ENCODE measurements around the gene LZTR1.
"Not testable (repeated sequence)": the region's sequence is repeated elsewhere in the genome, so short reads cannot be mapped to it uniquely, and the experiment has no call there.

Gene LZTR1

DNA sequence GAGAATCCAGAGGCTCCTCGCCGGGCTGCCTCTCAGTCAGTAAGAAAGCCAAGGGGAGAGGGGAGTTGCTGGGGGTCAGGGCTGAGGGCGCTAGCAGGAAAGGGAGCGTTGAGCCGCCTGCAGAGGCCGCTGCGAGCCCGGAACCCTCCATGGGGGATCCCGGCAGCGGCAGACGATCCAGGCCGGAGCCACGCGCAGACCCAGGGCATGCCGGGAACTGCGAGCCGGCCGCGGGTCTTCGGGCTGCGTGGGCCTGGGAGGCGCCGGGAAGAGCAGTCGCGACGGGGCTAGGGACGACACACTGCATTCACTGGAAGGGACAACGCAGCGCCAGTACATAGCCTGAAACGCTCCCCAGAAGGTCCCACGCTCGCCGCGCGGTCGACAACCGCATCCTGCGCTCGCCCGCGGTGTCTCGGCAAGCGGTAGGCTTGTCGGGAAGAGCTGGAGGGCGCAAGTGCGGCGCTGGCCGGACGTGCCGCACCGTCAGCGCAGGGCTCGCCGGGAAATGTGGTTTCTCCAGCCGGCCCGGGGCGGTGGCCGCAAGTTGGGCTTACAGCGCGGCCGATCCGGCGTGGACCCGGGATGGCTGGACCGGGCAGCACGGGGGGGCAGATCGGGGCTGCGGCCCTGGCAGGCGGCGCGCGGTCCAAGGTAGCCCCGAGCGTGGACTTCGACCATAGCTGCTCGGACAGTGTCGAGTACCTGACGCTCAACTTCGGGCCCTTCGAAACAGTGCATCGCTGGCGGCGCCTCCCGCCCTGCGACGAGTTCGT, at the start of gene LZTR1:
LZTR1 (plus strand) TSS at position 511 of the 776 bp plus-strand sequence; CDS start at position 586, 75 bp downstream.
- no peaks in the 10 kb centered on the region for H4K20me1 ChIP-seq (ENCODE audit: insufficient read depth, low read length, poor library complexity, severe bottlenecking)
- H3K9me3 ChIP-seq (ENCODE audit: insufficient read depth, low read depth, low read length): no peaks in the 10 kb centered on the region
- no peaks in the 10 kb centered on the region for H3K36me3 ChIP-seq (ENCODE audit: insufficient read depth, low read length)
- H3K4me1 ChIP-seq (ENCODE audit: insufficient read depth, low read length, poor library complexity, severe bottlenecking): peaks cover 15% of the 10 kb centered on the region
- H3K27me3 ChIP-seq (ENCODE audit: insufficient read depth, low read length, poor library complexity, severe bottlenecking): no peaks in the 10 kb centered on the region
- H3K9ac ChIP-seq (ENCODE audit: low read depth, low read length, poor library complexity, severe bottlenecking): peak within 1 kb of the TSS; percentile 98
- H3K79me2 ChIP-seq (ENCODE audit: insufficient read depth, low read length): peaks cover 14% of the 10 kb centered on the region; the same call in 1 of the 2 replicates
- H2AFZ ChIP-seq (ENCODE audit: low read length): peak within 1 kb of the TSS; percentile 97
- H3F3A ChIP-seq (ENCODE audit: low read depth): no peaks in the 10 kb centered on the region
- no peak for TF ChIP-seq EZH2phosphoT487 (IDR thresholded peaks at IDR 0.05; ENCODE audit: borderline replicate concordance)
- TF ChIP-seq, protein P1, sequence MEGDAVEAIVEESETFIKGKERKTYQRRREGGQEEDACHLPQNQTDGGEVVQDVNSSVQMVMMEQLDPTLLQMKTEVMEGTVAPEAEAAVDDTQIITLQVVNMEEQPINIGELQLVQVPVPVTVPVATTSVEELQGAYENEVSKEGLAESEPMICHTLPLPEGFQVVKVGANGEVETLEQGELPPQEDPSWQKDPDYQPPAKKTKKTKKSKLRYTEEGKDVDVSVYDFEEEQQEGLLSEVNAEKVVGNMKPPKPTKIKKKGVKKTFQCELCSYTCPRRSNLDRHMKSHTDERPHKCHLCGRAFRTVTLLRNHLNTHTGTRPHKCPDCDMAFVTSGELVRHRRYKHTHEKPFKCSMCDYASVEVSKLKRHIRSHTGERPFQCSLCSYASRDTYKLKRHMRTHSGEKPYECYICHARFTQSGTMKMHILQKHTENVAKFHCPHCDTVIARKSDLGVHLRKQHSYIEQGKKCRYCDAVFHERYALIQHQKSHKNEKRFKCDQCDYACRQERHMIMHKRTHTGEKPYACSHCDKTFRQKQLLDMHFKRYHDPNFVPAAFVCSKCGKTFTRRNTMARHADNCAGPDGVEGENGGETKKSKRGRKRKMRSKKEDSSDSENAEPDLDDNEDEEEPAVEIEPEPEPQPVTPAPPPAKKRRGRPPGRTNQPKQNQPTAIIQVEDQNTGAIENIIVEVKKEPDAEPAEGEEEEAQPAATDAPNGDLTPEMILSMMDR (conservative IDR thresholded peaks at IDR 0.05; ENCODE audit: low read length): peak; percentile 67
- peak within 1 kb of the TSS; percentile 99 for H3K4me2 ChIP-seq (ENCODE audit: low read depth, low read length, poor library complexity, severe bottlenecking)
- H3K9me2 ChIP-seq (replicated peaks; ENCODE audit: low read depth, low read length): no peaks in the 10 kb centered on the region
- H3K4me3 ChIP-seq (ENCODE audit: low read length, poor library complexity, severe bottlenecking): peak within 1 kb of the TSS; percentile 97

DNA sequence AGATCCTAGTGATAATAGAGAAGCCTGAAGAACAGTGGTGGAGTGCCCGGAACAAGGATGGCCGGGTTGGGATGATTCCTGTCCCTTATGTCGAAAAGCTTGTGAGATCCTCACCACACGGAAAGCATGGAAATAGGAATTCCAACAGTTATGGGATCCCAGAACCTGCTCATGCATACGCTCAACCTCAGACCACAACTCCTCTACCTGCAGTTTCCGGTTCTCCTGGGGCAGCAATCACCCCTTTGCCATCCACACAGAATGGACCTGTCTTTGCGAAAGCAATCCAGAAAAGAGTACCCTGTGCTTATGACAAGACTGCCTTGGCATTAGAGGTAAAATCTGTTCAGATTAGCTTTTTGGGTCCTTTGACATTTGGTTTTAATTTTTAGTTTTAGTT, 48.2 kb upstream of the LZTR1 start:
- Histone ChIP-seq H3K4me1 (ENCODE audit: insufficient read depth, low read length, poor library complexity, severe bottlenecking) (peaks cover 8% of the 10 kb centered on the region), H3K4me2 (ENCODE audit: low read depth, low read length, poor library complexity, severe bottlenecking) (no peak overlapping the region), H3K79me2 (ENCODE audit: insufficient read depth, low read length) (peaks cover 97% of the 10 kb centered on the region), H3K4me3 (ENCODE audit: low read length, poor library complexity, severe bottlenecking) (no peak overlapping the region), H2AFZ (ENCODE audit: low read length) (no peak overlapping the region), H3F3A (ENCODE audit: low read depth) (no peaks in the 10 kb centered on the region), H3K27me3 (ENCODE audit: insufficient read depth, low read length, poor library complexity, severe bottlenecking) (no peaks in the 10 kb centered on the region), H3K36me3 (ENCODE audit: insufficient read depth, low read length) (peaks cover 55% of the 10 kb centered on the region), H4K20me1 (ENCODE audit: insufficient read depth, low read length, poor library complexity, severe bottlenecking) (peaks cover 90% of the 10 kb centered on the region), H3K9me3 (ENCODE audit: insufficient read depth, low read depth, low read length) (no peaks in the 10 kb centered on the region), H3K9ac (ENCODE audit: low read depth, low read length, poor library complexity, severe bottlenecking) (no peak overlapping the region), H3K9me2 (replicated peaks; ENCODE audit: low read depth, low read length) (no peaks in the 10 kb centered on the region)
- TF ChIP-seq EZH2phosphoT487 (IDR thresholded peaks at IDR 0.05; ENCODE audit: borderline replicate concordance): no peak

DNA sequence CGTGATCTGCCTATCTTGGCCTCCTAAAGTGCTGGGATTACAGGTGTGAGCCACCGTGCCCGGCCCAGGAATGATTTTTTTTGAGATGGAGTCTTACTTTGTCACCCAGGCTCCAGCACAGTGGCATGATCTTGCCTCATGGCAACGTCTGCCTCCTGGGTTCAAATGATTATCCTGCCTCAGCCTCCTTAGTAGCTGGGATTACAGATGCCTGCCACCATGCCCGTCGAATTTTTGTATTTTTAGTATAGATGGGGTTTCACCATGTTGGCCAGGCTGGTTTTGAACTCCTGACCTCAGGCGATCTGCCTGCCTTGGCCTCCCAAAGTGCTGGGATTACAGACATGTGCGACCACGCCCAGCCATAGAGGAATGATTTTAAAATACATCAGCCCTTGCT, 47.0 kb upstream of the LZTR1 start:
- Histone ChIP-seq H3K36me3 (ENCODE audit: insufficient read depth, low read length) (peaks cover 56% of the 10 kb centered on the region), H4K20me1 (ENCODE audit: insufficient read depth, low read length, poor library complexity, severe bottlenecking) (peaks cover 90% of the 10 kb centered on the region), H3K79me2 (ENCODE audit: insufficient read depth, low read length) (peaks cover 100% of the 10 kb centered on the region)
- not testable (repeated sequence) for H3K4me1 ChIP-seq (ENCODE audit: insufficient read depth, low read length, poor library complexity, severe bottlenecking); H3K4me3 ChIP-seq (ENCODE audit: low read length, poor library complexity, severe bottlenecking); H3K9me3 ChIP-seq (ENCODE audit: insufficient read depth, low read depth, low read length); H3K9ac ChIP-seq (ENCODE audit: low read depth, low read length, poor library complexity, severe bottlenecking); H3F3A ChIP-seq (ENCODE audit: low read depth); H2AFZ ChIP-seq (ENCODE audit: low read length); H3K4me2 ChIP-seq (ENCODE audit: low read depth, low read length, poor library complexity, severe bottlenecking); H3K9me2 ChIP-seq (replicated peaks; ENCODE audit: low read depth, low read length); H3K27me3 ChIP-seq (ENCODE audit: insufficient read depth, low read length, poor library complexity, severe bottlenecking)

DNA sequence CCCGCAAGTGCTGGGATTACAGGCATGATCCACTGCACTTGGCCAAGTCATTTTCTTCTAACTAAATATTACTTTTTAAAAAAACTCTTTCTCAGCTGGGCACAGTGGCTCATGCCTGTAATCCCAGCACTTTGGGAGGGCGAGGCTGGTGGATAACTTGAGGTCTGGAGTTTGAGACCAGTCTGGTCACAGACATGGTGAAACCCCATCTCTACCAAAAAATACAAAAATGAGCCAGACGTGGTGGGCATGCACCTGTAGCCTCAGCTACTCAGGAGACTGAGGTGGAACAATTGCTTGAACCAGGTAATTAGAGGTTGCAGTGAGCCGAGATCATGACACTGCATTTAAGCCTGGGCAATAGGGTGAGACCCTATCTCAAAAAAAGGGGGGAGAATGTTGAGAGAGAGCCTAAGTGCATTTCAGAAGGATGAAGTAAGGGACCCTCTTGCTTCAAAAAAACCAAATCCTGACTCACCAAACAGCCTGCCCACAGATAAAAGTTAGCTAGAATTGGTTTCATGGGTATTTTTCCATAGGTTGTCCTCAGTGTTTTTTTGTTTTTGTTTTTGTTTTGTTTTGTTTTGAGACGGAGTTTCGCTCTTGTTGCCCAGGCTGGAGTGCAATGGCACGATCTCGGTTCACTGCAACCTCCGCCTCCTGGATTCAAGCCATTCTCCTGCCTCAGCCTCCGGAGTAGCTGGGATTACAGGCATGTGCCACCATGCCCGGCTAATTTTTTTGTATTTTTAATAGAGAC, 46.1 kb upstream of the LZTR1 start:
- H3K9me2 ChIP-seq (replicated peaks; ENCODE audit: low read depth, low read length); H3K27me3 ChIP-seq (ENCODE audit: insufficient read depth, low read length, poor library complexity, severe bottlenecking); H3F3A ChIP-seq (ENCODE audit: low read depth); H3K9ac ChIP-seq (ENCODE audit: low read depth, low read length, poor library complexity, severe bottlenecking); H3K4me3 ChIP-seq (ENCODE audit: low read length, poor library complexity, severe bottlenecking); H2AFZ ChIP-seq (ENCODE audit: low read length); H3K9me3 ChIP-seq (ENCODE audit: insufficient read depth, low read depth, low read length); H3K4me1 ChIP-seq (ENCODE audit: insufficient read depth, low read length, poor library complexity, severe bottlenecking); H3K4me2 ChIP-seq (ENCODE audit: low read depth, low read length, poor library complexity, severe bottlenecking): not testable (repeated sequence)
- Histone ChIP-seq H3K36me3 (ENCODE audit: insufficient read depth, low read length) (peaks cover 63% of the 10 kb centered on the region), H3K79me2 (ENCODE audit: insufficient read depth, low read length) (peaks cover 100% of the 10 kb centered on the region), H4K20me1 (ENCODE audit: insufficient read depth, low read length, poor library complexity, severe bottlenecking) (peaks cover 92% of the 10 kb centered on the region)
